Breast epithelium (tissue), 3 donors: Measurements from ENCODE around the gene VPS18.

Source experiments
- CTCF ChIP-seq, 3 donors: fragments of 450-650 bp; IDR thresholded peaks; one replicate each; pipeline ENCODE4 v1.5.1; 2016 to 2017; ENCODE audit warnings: antibody characterized with exemption in 3 of 3, mild to moderate bottlenecking in 3 of 3, moderate library complexity in 3 of 3
- POLR2A ChIP-seq: fragments of 450-650 bp; IDR thresholded peaks from one replicate; pipeline ENCODE4 v1.6.1; 2016; ENCODE audit warnings: antibody characterized with exemption, mild to moderate bottlenecking, moderate library complexity

- TF ChIP-seq CTCF (IDR thresholded peaks at IDR 0.05) (peak; percentile 48 to 82 (median 71)), POLR2A (no peak)
These were observed 34.9 kb upstream of the VPS18 start for GRCh38 chr15:40859206-40859851.
